ENCODE data around the gene PATJ. TPM values are rescaled to one million over a fixed set of nuclear protein-coding genes. Genes with fewer than 3 reads are reported as not detected.
"Not testable (repeated sequence)": the region's sequence is repeated elsewhere in the genome, so short reads cannot be mapped to it uniquely, and the experiment has no call there.

The PATJ gene
- polyA plus RNA-seq, 3 donors: 36.1 to 55.6 (median 36.4) TPM

- no peak for DNase-seq (ENCODE audit: extremely low read depth in 1 of 11, low read depth in 9 of 11, low spot score in 4 of 11)
Observed at GRCh38 chr1:62176597-62177312, 434.5 kb downstream of the PATJ start.

DNA sequence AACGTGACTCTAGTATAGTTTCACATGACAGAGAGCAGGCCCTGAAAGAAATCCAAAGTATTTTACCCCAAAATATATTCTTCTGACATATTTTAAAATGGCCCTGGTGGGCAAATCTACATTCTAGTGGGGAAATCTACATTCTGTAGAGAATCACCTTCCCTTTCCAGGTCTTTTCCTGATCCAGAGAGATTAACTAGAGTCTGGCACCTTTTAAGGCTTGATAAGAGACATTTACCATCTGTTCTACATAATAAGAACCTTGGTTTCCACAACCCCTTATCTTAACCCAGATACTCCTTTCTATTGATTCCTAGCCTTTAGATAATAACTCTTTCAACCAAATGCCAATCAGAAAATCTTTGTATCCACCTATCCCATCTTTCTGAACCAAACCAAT, 435.3 kb downstream of the PATJ start:
- no peak for DNase-seq (ENCODE audit: extremely low read depth in 1 of 11, low read depth in 9 of 11, low spot score in 4 of 11)

DNA sequence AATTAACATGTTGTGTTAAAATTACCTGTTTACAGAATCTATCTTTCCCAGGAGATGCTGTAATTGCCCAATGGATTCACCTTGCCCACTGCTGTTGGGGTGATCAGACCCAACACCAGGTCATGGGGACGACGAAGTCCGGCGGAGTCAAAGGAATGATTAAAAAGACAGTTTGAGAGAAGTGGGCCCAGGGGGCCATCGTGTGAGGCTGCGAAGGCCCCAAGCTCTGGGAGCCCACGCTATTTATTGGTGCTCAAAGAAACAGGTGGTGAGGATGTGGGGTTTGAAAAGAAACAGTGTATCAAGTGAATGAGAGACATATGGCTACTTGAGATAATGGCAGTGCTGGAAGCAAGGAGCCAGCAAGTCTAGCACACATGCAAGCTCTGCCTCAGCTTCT, 436.1 kb downstream of the PATJ start:
- no peak for DNase-seq (ENCODE audit: extremely low read depth in 1 of 11, low read depth in 9 of 11, low spot score in 4 of 11)

GRCh38 chr1:62180054-62180453, 437.8 kb downstream of the PATJ start:
- not testable (repeated sequence) for DNase-seq (ENCODE audit: extremely low read depth in 1 of 11, low read depth in 9 of 11, low spot score in 4 of 11)

DNA sequence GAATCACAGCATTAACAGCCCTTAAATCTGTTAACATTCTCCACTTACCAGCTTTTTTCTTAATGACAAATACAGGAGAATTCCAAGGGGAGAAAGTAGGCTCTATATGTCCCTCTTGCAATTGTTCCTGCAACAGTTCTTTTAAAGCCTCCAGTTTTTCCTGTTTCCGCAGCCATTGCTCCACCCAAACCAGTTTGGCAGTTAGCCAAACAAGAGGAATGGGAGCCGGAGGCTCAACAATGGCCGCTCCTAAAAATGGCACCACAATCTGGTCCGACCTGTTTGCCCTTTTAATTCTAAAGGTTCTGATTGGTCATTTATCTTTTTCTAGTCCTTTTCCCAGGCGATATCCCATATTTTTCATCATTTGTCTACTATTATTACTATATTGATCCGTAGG, 438.4 kb downstream of the PATJ start:
- DNase-seq (ENCODE audit: extremely low read depth in 1 of 11, low read depth in 9 of 11, low spot score in 4 of 11): peak in 2 of 11 donors; percentile 26 to 36

GRCh38 chr1:62181532-62181931, 439.3 kb downstream of the PATJ start:
- no peak for DNase-seq (ENCODE audit: extremely low read depth in 1 of 11, low read depth in 9 of 11, low spot score in 4 of 11)

DNA sequence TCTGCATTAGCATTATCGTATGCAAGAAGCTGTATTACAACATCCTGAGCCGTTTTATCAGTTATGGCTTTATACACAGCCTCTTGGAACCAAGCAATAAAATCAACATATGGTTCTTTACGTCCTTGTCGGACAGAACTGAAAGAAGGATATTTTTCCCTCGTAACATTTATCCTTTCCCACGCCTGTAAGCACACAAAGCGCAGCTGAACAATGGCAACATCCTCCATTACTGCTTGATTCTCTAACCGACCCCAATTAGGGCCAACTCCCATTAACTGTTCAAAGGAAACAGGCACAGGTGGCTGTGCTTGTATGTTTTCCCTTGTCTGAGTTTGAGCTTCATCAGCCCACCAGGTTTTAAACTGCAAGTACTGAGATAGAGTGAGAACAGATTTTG, 439.9 kb downstream of the PATJ start:
- not testable (repeated sequence) for DNase-seq (ENCODE audit: extremely low read depth in 1 of 11, low read depth in 9 of 11, low spot score in 4 of 11)

GRCh38 chr1:62183164-62184020, 441.1 kb downstream of the PATJ start:
- DNase-seq (ENCODE audit: extremely low read depth in 1 of 11, low read depth in 9 of 11, low spot score in 4 of 11): not testable (repeated sequence)

DNA sequence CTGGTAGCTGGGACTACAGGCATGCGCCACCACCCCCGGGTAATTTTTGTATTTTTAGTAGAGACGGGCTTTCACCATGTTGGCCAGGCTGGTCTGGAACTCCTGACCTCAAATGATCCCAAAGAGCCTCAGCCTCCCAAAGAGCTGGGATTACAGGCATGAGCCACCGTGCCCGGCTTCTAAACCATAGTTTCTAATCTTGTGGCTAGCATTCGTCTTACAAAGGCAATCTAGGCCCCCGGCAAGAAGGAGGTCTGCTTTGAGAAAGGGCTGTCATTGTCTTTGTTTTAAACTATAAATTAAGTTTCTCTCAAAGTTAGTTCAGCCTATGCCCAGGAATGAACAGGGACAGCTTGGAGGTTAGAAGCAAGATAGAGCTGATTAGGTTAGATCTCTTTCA, 442.1 kb downstream of the PATJ start:
- DNase-seq (ENCODE audit: extremely low read depth in 1 of 11, low read depth in 9 of 11, low spot score in 4 of 11): no peak

DNA sequence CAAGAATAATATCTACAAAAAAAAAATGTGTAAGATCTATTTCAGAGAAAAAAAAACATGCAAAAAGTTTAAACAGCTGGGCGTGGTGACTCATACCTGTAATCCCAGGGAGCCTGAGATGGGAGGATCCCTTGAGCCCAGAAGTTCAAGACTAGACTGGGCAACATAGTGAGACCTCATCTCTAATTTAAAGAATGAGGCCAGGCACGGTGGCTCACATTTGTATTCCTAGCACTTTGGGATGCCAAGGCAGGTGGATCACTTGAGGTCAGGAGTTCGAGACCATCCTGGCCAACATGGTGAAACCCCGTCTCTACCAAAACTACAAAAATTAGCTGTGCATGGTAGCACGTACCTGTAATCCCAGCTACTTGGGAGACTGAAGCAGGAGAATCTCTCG, 443.0 kb downstream of the PATJ start:
- DNase-seq (ENCODE audit: extremely low read depth in 1 of 11, low read depth in 9 of 11, low spot score in 4 of 11): not testable (repeated sequence)

DNA sequence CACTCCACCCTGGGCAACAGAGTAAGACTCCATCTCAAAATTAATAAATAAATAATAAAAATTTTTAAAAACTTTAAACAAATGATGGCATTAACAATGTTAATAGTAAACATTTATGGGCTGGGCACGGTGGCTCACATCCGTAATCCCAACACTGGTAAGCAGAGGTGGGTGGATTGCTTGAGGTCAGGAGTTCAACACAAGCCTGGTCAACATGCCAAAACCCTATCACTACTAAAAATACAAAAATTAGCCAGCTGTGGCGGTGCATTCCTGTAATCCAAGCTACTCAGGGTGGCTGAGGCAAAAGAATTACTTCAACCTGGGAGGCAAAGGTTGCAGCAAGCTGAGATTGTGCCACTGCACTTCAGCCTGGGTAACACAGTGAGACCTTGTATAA, 443.4 kb downstream of the PATJ start:
- no peak for DNase-seq (ENCODE audit: extremely low read depth in 1 of 11, low read depth in 9 of 11, low spot score in 4 of 11)

- DNase-seq (ENCODE audit: extremely low read depth in 1 of 11, low read depth in 9 of 11, low spot score in 4 of 11): no peak
Observed at GRCh38 chr1:62187548-62187947, 445.3 kb downstream of the PATJ start.

GRCh38 chr1:62188111-62188510, 445.8 kb downstream of the PATJ start:
- no peak for DNase-seq (ENCODE audit: extremely low read depth in 1 of 11, low read depth in 9 of 11, low spot score in 4 of 11)

DNA sequence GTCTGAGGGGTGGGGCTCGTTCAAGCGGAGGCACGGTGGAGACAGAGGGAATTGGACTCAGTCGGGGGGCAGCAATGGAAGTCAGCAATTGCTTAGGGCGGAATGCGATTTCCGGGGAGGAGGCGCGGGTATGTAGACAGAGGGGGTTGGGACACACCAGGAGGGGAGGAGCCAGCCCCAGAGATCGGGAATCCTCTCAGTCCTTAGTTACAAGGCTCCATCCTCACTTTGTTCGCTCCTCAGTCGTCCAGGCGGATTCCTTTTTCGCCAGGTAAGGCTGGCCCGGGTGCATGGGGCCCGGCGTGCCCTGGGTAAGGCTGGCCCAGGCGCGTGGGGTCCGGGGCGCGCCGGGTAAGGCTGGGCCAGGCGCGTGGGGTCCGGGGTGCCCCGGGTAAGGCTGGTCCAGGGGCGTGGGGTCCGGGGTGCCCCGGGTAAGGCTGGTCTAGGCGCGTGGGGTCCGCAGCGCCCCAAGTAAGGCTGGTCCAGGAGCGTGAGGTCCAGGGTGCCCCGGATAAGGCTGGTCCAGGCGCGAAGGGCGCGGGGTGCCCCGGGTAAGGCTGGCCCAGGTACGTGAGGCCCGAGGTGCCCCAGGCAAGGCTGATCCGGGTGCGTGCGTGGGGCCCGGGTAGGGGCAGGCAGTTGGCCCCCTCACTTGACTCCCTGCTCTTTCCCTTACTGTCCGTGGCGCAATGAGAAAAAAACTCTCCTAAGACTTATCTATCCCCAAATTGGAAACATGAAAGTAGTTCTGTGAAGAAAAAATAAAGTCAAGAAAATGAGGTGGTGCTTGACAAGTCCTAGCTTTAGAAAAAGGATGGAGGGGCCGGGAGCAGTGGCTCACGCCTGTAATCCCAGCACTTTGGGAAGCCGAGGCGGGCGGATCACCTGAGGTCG, 452.6 kb downstream of the PATJ start, which contains the start of gene L1TD1:
Gene L1TD1, plus strand, starts transcription at position 199 of the 894 bp plus-strand sequence. CDS start 11,780 bp downstream, outside the sequence.
- DNase-seq (ENCODE audit: extremely low read depth in 1 of 11, low read depth in 9 of 11, low spot score in 4 of 11): peak in 4 of 11 donors; percentile 28 to 46 (median 36)

DNA sequence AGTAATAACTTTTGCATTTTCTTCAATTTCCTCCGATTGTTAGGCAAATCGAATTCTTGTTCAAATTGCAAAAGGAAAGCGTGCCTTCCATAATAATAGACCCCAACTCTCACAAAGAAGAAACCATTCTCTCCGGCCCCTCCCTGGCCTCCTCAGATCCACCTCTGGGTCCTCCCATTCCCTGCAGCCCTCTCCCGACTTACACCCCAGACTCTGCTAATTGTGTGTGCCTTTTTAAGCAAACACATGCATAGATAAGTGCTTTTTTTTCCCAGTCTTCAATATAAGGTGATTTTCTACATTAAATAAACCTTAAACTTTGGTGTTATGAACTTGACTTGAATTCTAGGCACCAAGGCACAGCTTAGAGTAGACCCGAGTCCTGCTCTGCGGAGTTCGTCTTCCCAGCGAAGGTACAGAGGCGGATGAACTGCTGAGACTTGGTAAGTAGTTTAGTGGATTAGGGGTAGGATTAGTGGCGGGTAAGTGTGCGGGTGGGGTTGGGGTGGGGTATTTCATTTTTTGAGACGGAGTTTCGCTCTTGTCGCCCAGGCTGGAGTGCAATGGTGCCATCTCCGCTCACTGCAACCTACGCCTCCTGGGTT, 453.9 kb downstream of the PATJ start:
- no peak for DNase-seq (ENCODE audit: extremely low read depth in 1 of 11, low read depth in 9 of 11, low spot score in 4 of 11)

GRCh38 chr1:62198069-62198780, 455.9 kb downstream of the PATJ start:
- no peak for DNase-seq (ENCODE audit: extremely low read depth in 1 of 11, low read depth in 9 of 11, low spot score in 4 of 11)

GRCh38 chr1:62198781-62199125, 456.5 kb downstream of the PATJ start:
- DNase-seq (ENCODE audit: extremely low read depth in 1 of 11, low read depth in 9 of 11, low spot score in 4 of 11): no peak

GRCh38 chr1:62207187-62207586, 464.9 kb downstream of the PATJ start:
- no peak for DNase-seq (ENCODE audit: extremely low read depth in 1 of 11, low read depth in 9 of 11, low spot score in 4 of 11)
